ENCODE measurements around the gene ERG28. TPM values are rescaled to one million over a fixed set of nuclear protein-coding genes. Genes with fewer than 3 reads are reported as not detected.

Gene ERG28
- polyA plus RNA-seq, 3 donors = 8.9 to 11.2 (median 9.5) TPM

DNA sequence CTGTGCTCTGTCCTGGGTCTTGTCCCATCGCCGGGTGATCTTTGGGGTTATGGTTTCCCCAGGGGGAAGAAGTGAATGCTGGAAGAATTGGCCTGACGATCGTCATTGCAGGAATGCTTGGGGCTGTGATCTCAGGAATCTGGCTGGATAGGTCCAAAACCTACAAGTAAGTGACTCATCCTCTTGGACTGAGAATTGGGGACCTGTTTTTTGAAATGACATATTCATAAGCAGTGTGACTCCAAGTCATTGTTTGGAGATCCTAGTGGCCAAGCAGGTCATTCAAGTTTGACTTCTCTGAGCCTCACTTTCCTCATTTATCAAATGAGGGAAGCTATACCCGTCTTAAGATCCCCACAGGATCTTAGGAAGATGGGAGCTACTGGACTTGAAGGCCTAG lies 25.8 kb downstream of the ERG28 start:
- H3K27ac ChIP-seq (ENCODE audit: low read depth, low read length) = no peak overlapping the region
- 82 to 92% (median 86%) methylated on average over 5 of the region's 5 CpGs for WGBS, 3 donors

DNA sequence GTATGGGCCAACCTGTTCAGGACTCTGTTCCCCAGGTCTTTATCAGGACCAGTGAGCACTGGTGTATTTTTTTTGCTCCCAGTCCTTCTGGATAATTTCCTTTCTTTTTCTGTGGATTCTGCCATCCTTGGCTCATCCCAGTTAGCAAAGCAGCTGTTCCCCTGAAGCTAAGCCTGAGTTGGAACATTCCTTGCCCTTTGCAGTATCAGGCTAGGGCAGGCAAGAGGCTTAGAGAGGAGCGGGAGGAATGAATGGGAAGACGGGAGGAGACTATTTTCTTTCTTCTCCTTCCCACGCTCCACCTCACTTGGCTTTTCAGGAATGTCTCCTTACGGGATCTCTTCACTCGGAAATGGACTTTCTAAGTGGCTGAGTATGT lies 29.2 kb downstream of the ERG28 start:
- H3K27ac ChIP-seq (ENCODE audit: low read depth, low read length) = no peak overlapping the region
- WGBS, 3 donors = 67 to 87% (median 78%) methylated on average over 5 of the region's 5 CpGs

DNA sequence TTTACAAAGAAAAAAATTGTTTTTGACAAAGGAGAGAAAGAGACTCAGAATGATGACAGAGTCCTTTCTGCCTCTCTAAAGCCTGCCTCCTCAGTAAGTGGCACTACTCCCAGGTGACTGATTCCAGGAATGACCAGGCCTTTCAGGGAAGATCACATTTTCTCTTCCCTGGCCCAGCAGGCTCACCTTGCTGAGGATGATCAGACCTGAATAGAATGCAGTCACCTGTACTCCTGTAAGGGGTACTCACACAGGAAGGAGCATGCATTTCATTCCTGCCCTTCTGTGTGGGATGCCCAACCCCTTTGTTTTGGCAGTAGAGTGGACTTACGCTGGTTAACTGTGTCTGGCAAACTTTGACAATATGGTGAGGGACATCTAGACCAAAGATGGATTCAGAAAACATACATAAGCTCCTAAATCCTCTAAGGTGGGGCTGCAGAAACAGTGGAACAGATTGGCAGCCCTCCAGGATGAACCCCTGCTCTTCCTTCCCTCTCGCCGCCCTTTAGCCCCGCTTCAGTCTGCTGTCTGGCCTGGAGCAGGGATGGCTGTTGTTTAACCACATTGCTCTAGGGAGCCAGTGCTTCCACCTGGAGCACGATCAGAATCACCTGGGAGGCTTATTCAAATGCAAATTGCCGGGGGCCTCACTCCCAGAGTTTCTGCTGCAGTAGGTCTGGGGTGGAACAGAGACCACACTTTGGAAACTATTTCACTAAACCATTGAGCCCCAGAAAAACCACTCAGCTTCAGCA lies 29.8 kb downstream of the ERG28 start:
- no peak overlapping the region for H3K27ac ChIP-seq (ENCODE audit: low read depth, low read length)
- WGBS, 3 donors = 79 to 89% (median 81%) methylated on average over 6 of the region's 6 CpGs

DNA sequence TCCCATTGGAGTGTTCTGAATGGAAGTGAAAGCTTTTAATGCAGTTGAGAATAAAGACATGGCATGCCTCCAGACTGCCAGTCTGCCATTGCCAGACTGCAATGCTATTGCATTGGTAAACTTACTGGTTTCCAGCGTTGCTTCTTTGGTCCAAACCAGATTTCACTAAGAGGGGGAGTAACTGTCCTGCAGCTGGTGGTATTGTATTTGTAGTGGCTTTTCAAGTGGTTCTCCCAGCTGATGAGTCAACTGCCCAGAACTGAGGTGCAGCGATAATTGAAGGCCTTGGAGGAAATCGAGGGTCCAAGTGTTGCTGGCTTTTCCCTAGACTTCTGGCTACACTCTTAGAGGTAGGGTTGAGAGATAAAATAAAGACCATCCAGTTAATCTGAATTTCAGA lies 31.9 kb downstream of the ERG28 start:
- no peak overlapping the region for H3K27ac ChIP-seq (ENCODE audit: low read depth, low read length)
- 86 to 94% (median 90%) methylated on average over 3 of the region's 3 CpGs for WGBS, 3 donors

DNA sequence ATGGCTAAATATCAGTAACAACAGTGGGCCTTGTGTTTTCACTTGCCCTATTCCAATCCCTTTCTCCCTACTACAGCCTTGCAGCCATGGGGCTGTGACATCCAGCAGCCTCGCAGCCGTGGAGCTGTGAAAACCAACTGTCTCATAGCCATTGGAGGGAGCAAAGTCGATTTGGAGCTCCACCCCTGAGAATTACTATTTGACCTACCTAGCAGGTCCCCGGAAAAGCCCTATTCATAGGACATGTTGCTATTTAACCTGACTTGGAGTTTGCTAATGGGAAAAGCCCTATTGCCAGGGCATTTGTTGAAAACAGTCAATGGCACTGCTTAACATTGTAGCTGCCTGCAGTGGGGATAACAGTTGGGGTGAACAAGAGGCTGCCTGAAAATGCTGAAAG lies 33.3 kb downstream of the ERG28 start:
- no peak overlapping the region for H3K27ac ChIP-seq (ENCODE audit: low read depth, low read length)
- WGBS, 3 donors = 72 to 85% (median 83%) methylated on average over 4 of the region's 4 CpGs

DNA sequence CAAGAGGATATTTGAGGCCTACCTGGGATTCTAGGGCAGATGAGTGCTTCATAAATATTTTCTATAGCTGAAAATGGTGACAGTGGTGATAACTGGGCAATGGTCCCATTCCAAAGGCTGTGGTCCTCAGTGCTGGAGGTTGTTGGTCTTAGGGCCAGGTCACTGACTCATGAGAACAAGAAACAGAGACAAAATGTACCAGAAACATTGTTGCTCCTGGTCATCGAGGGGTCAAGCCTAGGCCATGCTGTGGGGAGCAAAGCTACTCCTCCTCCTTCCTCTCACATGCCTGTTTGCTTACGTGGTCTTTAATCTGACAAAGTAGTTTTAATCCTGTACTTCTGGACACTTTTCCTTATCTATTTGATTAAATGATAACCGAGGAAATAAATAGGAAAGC lies 33.8 kb downstream of the ERG28 start:
- WGBS, 3 donors = 63 to 73% (median 73%) methylated on average over 3 of the region's 3 CpGs
- no peak overlapping the region for H3K27ac ChIP-seq (ENCODE audit: low read depth, low read length)

DNA sequence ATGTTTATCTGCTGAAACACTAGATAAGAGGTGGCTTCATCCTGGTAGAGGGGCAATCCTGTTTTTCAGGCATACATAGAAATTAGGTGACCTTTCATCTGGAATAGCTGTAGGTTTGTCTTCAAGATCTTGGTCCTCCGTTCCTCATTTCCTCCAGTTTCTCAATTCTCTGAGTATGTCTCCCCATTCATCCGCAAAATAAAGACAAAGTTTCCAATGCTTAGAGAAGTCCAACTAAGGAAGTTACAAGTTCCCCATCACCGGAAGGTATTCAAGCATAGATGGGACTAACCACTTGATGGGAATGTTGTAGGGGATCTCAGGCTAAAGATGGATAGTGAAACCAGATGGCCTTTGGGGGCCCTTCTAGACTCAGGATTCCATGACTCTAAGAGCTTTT lies 34.3 kb downstream of the ERG28 start:
- WGBS, 3 donors = 88 to 95% (median 93%) methylated on average over 3 of the region's 3 CpGs
- no peak overlapping the region for H3K27ac ChIP-seq (ENCODE audit: low read depth, low read length)

DNA sequence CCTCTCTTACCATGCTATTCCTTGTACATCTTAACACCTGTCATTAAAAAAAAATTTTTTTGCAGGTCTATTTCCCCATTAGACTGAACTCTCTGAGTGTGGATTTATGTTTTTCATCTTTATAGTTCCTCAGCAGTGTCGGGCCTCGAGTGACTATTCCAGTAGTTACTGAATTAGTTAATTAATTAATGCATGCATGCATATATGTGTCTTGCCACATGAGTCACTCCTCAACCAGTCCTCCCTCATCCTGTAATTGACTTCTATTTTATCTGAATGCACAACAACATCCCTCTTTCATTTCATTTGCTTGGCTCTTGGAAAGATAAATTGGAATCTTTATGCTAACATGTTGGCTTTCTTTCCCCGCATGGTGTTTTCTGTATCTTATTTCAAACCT lies 35.6 kb downstream of the ERG28 start:
- 95 to 99% (median 97%) methylated on average over 3 of the region's 3 CpGs for WGBS, 3 donors
- no peak overlapping the region for H3K27ac ChIP-seq (ENCODE audit: low read depth, low read length)

DNA sequence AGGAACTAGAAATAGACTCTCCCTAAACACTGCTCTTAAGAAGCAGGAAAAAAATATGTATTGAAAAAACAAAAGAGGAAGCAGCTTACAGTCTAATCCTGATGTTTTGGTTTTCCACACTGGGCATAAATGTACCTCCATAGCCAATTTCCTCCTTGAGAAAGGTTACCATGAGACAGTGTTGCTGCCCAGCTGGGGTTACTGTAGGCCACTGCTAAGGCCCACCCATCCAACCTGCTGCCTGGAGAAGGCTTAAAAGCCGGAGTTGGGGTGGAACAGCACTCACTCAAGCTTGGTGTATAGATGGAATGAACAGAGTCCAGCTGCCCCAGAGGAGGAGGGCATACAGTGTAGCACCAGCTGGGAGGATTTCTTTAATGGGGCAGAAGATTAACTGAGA lies 41.1 kb downstream of the ERG28 start:
- no peak overlapping the region for H3K27ac ChIP-seq (ENCODE audit: low read depth, low read length)
- WGBS, 3 donors = 93% methylated on average over 1 of the region's 1 CpG

DNA sequence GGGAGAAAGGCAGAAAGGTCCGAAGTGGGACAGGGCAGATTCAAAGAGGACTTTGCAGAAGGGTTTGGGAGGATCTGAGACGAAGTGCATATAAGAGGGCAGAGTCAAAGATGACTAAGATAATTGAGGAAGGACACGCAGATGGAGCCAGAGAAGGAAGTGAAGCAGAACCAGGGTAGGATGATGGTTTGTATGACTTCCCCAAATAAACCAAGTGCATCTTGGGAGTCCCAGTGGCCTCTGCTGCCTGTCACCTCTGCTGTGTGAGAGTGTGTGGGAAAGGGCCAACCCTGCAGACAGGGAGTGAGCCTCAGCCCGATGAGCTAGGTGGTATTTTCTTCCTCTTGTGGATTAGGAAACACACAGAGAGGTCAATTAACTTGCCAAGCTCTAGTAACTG lies 45.5 kb downstream of the ERG28 start:
- 50 to 81% (median 62%) methylated on average over 4 of the region's 4 CpGs for WGBS, 3 donors
- no peak overlapping the region for H3K27ac ChIP-seq (ENCODE audit: low read depth, low read length)

DNA sequence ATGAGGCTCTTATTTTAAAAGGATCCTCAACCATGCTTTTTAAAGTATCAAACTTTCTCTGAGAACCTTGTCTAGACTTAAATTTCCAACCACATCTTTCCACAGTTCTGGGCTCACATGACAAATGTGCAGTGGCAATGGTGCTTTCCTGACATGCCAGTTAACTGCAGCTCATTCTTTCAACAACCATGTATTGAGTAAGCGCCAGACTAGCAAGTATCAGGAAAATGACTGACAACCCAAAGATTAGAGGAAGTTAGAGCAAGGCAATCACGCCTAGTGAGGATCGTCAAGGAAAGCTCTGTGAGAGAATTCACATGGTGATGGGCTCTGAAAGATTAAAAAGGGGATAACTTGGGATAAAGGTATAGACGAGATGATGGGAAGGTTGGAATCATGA lies 46.5 kb downstream of the ERG28 start:
- WGBS, 3 donors = 41 to 61% (median 48%) methylated on average over 4 of the region's 4 CpGs
- no peak overlapping the region for H3K27ac ChIP-seq (ENCODE audit: low read depth, low read length)

DNA sequence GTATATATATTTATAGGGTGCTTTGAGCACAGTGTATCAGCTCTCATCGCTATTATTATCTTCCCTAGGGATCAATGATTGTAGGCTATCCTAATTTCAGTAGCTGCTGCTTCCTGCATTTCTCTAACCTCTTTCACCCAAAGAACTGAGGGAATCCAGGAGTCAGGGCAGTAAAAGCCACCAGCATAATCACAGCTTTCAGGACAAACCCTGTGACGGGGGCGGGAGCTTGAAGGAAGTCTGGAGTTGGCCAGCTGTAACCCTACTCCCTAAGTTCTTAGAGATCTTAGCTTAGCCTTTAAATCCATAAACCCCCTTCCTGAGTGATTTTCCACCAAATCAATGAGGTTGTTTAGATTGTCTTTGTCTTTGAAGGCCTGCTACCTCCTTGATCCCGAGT lies 48.5 kb downstream of the ERG28 start:
- 79 to 87% (median 81%) methylated on average over 4 of the region's 4 CpGs for WGBS, 3 donors
- H3K27ac ChIP-seq (ENCODE audit: low read depth, low read length) = no peak overlapping the region

DNA sequence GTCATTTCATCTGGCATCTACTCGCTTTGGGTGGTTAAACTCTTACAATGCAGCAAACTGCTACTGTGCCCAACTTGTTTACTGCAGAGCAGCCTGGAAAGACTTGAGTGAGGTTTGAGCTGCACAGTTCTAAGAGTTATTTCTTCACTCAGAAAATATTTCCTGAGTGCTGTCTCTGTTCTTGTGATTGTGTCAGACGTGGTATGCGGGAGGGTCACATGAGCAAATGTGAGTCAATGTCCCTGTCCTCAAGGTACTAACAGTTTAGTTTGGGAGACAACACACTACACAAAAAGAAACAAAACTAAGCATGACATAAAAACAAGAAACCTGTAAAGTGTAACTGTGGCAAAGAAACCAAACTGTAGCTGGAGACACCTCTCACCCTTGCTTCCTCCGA lies 49.8 kb downstream of the ERG28 start:
- 69 to 84% (median 69%) methylated on average over 4 of the region's 4 CpGs for WGBS, 3 donors
- H3K27ac ChIP-seq (ENCODE audit: low read depth, low read length) = no peak overlapping the region

DNA sequence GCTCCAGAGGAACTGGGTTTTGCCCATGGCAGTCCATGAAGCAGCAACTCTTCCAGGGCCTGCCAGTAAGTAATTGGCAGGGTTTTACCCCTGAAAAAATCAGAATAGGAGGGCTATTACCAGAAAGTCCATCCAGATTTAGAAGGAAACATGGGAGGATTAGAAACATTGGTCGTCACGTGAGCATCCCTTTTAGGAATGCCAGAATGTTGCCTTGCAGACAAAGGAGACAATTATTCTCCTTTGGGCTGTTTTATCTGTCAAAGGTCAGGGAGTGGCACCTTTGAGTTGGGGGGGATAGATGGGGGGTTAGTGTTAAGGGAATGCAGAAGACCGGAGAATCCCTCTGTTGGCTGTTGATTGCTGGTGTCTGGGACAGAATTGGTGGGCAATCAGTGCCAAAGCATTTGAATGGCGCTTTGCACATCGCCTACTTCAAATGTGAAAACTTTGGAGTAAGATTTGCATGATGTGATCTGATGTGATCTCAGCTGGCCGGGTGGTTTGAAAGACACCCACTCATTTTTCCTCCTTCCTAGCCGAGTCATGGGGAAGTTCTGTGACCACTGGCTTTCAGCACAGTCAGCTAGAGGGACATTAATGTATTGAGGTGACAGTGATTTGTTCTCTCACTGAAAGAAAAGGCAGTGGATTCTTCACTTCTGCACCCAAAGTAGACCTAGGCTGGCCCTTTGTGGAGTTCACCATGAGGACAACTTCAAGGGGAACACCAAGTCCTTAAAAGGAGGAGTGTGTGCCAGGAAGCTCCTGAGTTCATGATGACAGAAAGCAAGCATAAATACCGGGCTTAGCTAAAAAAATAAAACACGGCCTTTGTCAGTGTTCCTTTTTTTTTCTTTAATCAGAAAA lies 50.8 kb downstream of the ERG28 start:
- H3K27ac ChIP-seq (ENCODE audit: low read depth, low read length) = no peak overlapping the region
- WGBS, 3 donors = 56 to 68% (median 66%) methylated on average over 9 of the region's 9 CpGs

DNA sequence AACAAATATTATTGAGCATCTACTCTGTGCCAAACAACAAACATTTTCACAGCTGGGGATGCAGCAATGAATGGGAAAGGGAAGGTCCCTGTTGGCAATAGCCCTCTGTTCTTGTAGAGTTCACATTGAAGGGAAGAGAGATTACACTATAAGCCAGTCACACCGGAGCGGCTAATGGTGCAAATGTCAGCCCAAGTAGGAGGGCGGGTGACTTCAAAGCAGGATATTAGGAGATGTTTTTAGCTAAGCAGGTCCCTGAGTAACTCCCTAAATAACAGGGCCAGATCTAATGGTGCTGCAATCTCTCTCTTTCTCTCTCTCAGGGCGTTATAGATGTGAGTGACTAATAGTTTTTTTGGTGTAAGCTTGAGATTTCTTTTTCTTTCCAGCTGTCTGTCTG lies 51.6 kb downstream of the ERG28 start:
- no peak overlapping the region for H3K27ac ChIP-seq (ENCODE audit: low read depth, low read length)
- 76 to 83% (median 83%) methylated on average over 4 of the region's 4 CpGs for WGBS, 3 donors

DNA sequence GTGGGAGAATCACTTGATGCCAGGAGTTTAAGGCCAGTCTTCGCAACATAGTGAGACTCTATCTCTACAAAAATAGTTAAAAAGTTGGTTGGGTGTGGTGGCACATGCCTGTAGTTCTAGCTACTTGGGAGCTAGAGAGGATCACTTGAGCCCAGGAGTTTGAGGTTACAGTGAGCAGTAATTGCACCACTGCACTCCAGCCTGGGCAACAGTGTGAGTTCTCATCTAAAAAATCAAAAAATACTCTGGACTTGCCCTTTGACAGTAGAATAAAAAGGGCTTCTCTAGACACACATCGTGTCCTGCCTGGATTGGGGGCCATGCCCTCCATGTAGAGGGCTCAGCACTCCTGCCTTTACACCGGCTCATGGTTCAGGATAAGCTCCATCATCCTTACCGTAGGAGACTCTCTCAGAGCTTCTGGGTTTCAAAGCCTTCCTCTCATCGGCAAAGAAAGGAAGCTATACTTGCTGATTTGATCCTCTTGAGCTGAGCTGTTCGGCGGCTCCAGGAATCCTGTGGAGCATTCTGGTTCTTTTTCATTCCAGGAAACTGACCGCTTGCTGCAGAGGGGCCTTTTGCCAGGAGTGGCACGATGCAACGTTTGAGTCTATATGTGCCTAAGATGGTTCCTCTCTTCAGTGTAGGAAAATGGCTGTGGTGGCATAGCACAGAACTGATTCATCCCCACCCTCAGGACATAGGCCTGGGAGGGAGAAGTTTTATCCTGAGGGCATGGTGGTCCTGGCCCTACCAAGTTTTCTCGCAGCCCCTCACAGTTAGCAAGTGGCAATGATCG lies 52.6 kb downstream of the ERG28 start:
- no peak overlapping the region for H3K27ac ChIP-seq (ENCODE audit: low read depth, low read length)
- WGBS, 3 donors = 90 to 91% (median 90%) methylated on average over 12 of the region's 12 CpGs

DNA sequence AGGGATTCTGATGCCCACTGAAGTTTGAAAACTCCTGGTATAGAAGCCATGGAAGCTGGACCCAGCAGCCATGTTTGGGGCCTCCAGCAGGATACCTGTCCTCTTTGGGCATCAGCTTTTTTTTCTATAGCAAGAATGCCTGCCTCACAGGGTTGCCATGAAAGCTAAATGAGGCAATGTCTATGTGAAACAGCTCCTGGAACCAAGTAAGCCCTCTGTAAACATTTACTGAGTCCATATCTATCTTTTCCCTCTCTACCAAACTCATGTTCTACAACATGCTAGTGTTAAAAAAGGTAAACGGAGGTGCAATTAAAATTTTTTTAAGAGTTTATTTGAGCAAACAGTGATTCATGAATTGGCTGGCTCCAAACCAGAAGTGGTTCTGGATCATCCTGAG lies 53.6 kb downstream of the ERG28 start:
- no peak overlapping the region for H3K27ac ChIP-seq (ENCODE audit: low read depth, low read length)
- WGBS, 3 donors = 47 to 97% (median 87%) methylated on average over 1 of the region's 1 CpG

DNA sequence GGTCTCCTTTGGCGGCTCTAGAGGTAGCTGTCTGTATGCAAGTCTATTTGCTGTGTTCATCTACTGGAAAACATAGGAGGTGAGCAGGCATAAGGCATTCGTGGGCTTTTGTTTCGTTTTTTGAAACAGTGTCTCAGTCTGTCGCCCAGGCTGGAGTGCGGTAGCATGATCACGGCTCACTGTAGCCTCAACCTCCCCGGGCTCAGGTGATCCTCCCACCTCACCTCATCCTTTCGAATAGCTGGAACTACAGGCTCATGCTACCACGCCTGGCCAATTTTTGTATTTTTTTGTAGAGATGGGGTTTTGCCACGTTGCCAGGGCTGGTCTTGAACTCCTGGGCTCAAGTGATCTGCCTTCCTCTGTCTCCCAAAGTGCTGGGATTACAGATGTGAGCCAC lies 54.8 kb downstream of the ERG28 start:
- WGBS, 3 donors = 73 to 89% (median 85%) methylated on average over 10 of the region's 10 CpGs

More for the DNA sequence above, 54.8 kb downstream of the ERG28 start:
- no peak overlapping the region for H3K27ac ChIP-seq (ENCODE audit: low read depth, low read length)
